Measurements from ENCODE around the gene ERVK3-1.
"Not testable (repeated sequence)": the region's sequence is repeated elsewhere in the genome, so short reads cannot be mapped to it uniquely, and the experiment has no call there.

Gene ERVK3-1

DNA sequence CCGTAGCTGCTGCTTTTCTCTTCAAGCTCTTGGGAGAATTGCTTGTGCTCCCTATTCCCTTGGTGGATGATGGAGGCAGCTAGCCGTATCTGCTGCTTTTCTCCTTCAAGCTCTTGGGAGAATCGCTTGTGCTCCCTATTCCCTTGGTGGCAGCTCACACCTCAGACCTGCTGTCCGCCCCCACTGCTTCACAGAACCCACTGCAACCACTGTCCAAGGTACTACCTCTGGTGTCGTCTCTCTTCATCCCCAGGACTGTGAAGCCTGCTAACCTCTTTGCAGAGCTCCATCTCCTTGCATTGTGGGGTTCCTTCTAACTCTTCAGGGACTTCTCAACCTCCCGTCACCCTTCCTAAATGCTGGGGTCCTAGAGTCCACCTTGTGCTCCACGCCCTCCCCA is 4.6 kb upstream of the ERVK3-1 start:
- no peak for DNase-seq (ENCODE audit: low spot score)
- in situ Hi-C loops (cut with MboI; ENCODE audit: low sequenced_read_pairs, unreplicated experiment) = no loop called here
- no peak for TF ChIP-seq CTCF (IDR thresholded peaks at IDR 0.05; ENCODE audit: borderline replicate concordance, control extremely low read depth, extremely low read depth, insufficient read depth, missing control alignments)

GRCh38 chr19:58304255-58304654 is 922 bp upstream of the ERVK3-1 start:
- no peak for DNase-seq (ENCODE audit: low spot score)
- no peak for TF ChIP-seq CTCF (IDR thresholded peaks at IDR 0.05; ENCODE audit: borderline replicate concordance, control extremely low read depth, extremely low read depth, insufficient read depth, missing control alignments)
- in situ Hi-C loops (cut with MboI; ENCODE audit: low sequenced_read_pairs, unreplicated experiment) = no loop called here

DNA sequence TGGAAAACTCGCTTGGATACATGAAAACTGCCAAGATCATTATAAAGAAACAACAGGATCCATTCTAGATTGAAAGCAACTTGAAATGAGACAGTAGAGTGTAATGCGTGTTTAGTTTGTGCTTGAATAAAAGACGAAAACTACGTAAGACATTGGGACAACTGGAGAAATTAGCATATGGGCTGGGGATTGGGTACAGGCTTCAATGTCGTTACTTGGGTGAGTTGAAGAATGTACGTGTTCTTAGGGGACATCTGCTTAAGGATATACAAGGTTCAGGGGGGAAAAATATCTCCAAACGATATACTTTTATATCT is 471 bp upstream of the ERVK3-1 start:
- in situ Hi-C loops (cut with MboI; ENCODE audit: low sequenced_read_pairs, unreplicated experiment) = no loop called here
- no peak for DNase-seq (ENCODE audit: low spot score)
- TF ChIP-seq CTCF (IDR thresholded peaks at IDR 0.05; ENCODE audit: borderline replicate concordance, control extremely low read depth, extremely low read depth, insufficient read depth, missing control alignments) = no peak

DNA sequence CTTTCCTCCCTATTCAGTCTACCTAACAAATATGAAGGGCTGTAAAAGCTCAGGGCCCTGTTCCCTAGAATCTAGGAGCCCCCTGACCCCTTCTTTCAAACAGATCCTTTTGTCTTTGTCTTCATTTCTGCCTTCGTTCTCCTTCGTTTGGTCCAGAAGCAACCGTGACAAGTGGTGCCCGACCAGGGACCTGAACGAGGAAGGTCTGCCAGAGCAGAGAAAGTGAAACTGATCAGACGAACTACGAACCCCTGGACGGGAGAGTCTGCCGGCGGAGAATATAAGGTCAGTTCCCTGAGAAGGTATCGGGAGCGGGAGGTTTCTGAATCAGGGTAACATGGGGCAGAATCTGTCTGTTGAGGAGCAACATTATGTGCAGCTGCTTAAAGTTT is 751 bp downstream of the ERVK3-1 start:
- DNase-seq (ENCODE audit: low spot score) = peak; percentile 52
- in situ Hi-C loops (cut with MboI; ENCODE audit: low sequenced_read_pairs, unreplicated experiment) = no loop called here
- no peak for TF ChIP-seq CTCF (IDR thresholded peaks at IDR 0.05; ENCODE audit: borderline replicate concordance, control extremely low read depth, extremely low read depth, insufficient read depth, missing control alignments)

- no peak for TF ChIP-seq CTCF (IDR thresholded peaks at IDR 0.05; ENCODE audit: borderline replicate concordance, control extremely low read depth, extremely low read depth, insufficient read depth, missing control alignments)
- in situ Hi-C loops (cut with MboI; ENCODE audit: low sequenced_read_pairs, unreplicated experiment) = no loop called here
- DNase-seq (ENCODE audit: low spot score) = no peak
These were observed 2.6 kb downstream of the ERVK3-1 start for GRCh38 chr19:58307736-58308135.

GRCh38 chr19:58310685-58311084 is 5.5 kb downstream of the ERVK3-1 start:
- DNase-seq (ENCODE audit: low spot score); in situ Hi-C loops (cut with MboI; ENCODE audit: low sequenced_read_pairs, unreplicated experiment): not testable (repeated sequence)

- TF ChIP-seq CTCF (IDR thresholded peaks at IDR 0.05; ENCODE audit: borderline replicate concordance, control extremely low read depth, extremely low read depth, insufficient read depth, missing control alignments) = no peak
- DNase-seq (ENCODE audit: low spot score) = no peak
- in situ Hi-C loops (cut with MboI; ENCODE audit: low sequenced_read_pairs, unreplicated experiment) = no loop called here
These were observed 6.2 kb downstream of the ERVK3-1 start for GRCh38 chr19:58311345-58311865.

Measured in GM13976 (cell line).